H9 (cell line): Measurements from ENCODE around the gene LYRM2. TPM values are rescaled to one million over a fixed set of nuclear protein-coding genes. Genes with fewer than 3 reads are reported as not detected.

Experiments used
- DNase-seq: peaks from one replicate; pipeline ENCODE4 v3.0.0-alpha.2; 2017
- H2AFZ ChIP-seq: one replicate; pipeline ENCODE4 v1.6.1; 2013; ENCODE audit warnings: mild to moderate bottlenecking, low read length, control low read depth, moderate library complexity
- H2AK5ac ChIP-seq: 2 replicates; pipeline ENCODE4 v1.6.1; 2013; ENCODE audit warnings: low read length, control low read depth, mixed read lengths; ENCODE audit not compliant: insufficient read length
- H2BK120ac ChIP-seq: one replicate; pipeline ENCODE4 v1.6.1; 2013; ENCODE audit warnings: low read depth, mild to moderate bottlenecking, low read length, control low read depth, inconsistent platforms; ENCODE audit not compliant: poor library complexity, severe bottlenecking
- H2BK12ac ChIP-seq: 2 replicates; pipeline ENCODE4 v1.6.1; 2013; ENCODE audit warnings: low read length, control low read depth, mixed read lengths, low read depth; ENCODE audit not compliant: insufficient read length
- H2BK15ac ChIP-seq: 2 replicates; pipeline ENCODE4 v1.6.1; 2013; ENCODE audit warnings: low read depth, low read length, control low read depth
- H2BK20ac ChIP-seq: one replicate; pipeline ENCODE4 v1.6.1; 2013; ENCODE audit warnings: low read depth, mild to moderate bottlenecking, low read length, control low read depth, inconsistent platforms; ENCODE audit not compliant: poor library complexity, severe bottlenecking
- H2BK5ac ChIP-seq: 2 replicates; pipeline ENCODE4 v1.6.1; 2013; ENCODE audit warnings: low read length, control low read depth, mixed read lengths; ENCODE audit not compliant: insufficient read length
- H3K14ac ChIP-seq: 2 replicates; pipeline ENCODE4 v1.6.1; 2013; ENCODE audit warnings: low read length, control low read depth; ENCODE audit not compliant: insufficient read depth
- H3K18ac ChIP-seq: 2 replicates; pipeline ENCODE4 v1.6.1; 2013; ENCODE audit warnings: low read depth, mild to moderate bottlenecking, mixed read lengths, low read length, control low read depth; ENCODE audit not compliant: insufficient read length
- H3K23ac ChIP-seq: 2 replicates; pipeline ENCODE4 v1.6.1; 2013; ENCODE audit warnings: low read length, control low read depth, mixed read lengths, low read depth; ENCODE audit not compliant: insufficient read length
- H3K23me2 ChIP-seq: 2 replicates; pipeline ENCODE4 v1.6.1; 2013; ENCODE audit warnings: low read depth, mild to moderate bottlenecking, mixed read lengths, low read length, control low read depth; ENCODE audit not compliant: insufficient read length, poor library complexity, severe bottlenecking
- H3K27ac ChIP-seq: 2 replicates; pipeline ENCODE4 v1.5.1; 2013; ENCODE audit warnings: low read length, control low read depth, mixed read lengths, low read depth; ENCODE audit not compliant: insufficient read length
- H3K27me3 ChIP-seq: 2 replicates; pipeline ENCODE4 v1.6.1; 2013; ENCODE audit warnings: low read length, control low read depth, inconsistent platforms; ENCODE audit not compliant: insufficient read depth
- H3K4ac ChIP-seq: 2 replicates; pipeline ENCODE4 v1.6.1; 2013; ENCODE audit warnings: low read depth, mild to moderate bottlenecking, control low read depth, inconsistent platforms, low read length, moderate library complexity
- H3K4me1 ChIP-seq: 2 replicates; pipeline ENCODE4 v1.6.1; 2013; ENCODE audit warnings: low read length, control low read depth, inconsistent platforms; ENCODE audit not compliant: insufficient read depth
- H3K4me2 ChIP-seq: 2 replicates; pipeline ENCODE4 v1.6.1; 2013; ENCODE audit warnings: low read length, control low read depth, mixed read lengths; ENCODE audit not compliant: insufficient read length, insufficient read depth
- H3K56ac ChIP-seq: 2 replicates; pipeline ENCODE4 v1.6.1; 2013; ENCODE audit warnings: low read depth, mild to moderate bottlenecking, mixed read lengths, low read length, control low read depth; ENCODE audit not compliant: insufficient read length
- H3K79me1 ChIP-seq: 2 replicates; pipeline ENCODE4 v1.6.1; 2013; ENCODE audit warnings: low read depth, mild to moderate bottlenecking, moderate library complexity, low read length, control low read depth, inconsistent platforms; ENCODE audit not compliant: insufficient read depth, poor library complexity, severe bottlenecking
- H3K79me2 ChIP-seq: 2 replicates; pipeline ENCODE4 v1.6.1; 2013; ENCODE audit warnings: low read length, control low read depth, inconsistent platforms; ENCODE audit not compliant: insufficient read depth
- H3K9ac ChIP-seq: 2 replicates; pipeline ENCODE4 v1.6.1; 2013; ENCODE audit warnings: low read length, control low read depth, mixed read lengths; ENCODE audit not compliant: insufficient read length; ENCODE audit errors: extremely low read depth
- H3K9me3 ChIP-seq: one replicate; pipeline ENCODE4 v1.6.1; 2013; ENCODE audit warnings: low read depth, low read length, inconsistent platforms; ENCODE audit not compliant: control insufficient read depth
- H3T11ph ChIP-seq: one replicate; pipeline ENCODE4 v1.6.1; 2013; ENCODE audit warnings: mild to moderate bottlenecking, low read length, control low read depth, inconsistent platforms
- H4K20me1 ChIP-seq: one replicate; pipeline ENCODE4 v1.6.1; 2013; ENCODE audit not compliant: control insufficient read depth, insufficient read length, insufficient read depth
- H4K5ac ChIP-seq: 2 replicates; pipeline ENCODE4 v1.6.1; 2013; ENCODE audit warnings: low read depth, mild to moderate bottlenecking, mixed read lengths, low read length, control low read depth; ENCODE audit not compliant: insufficient read length
- H4K8ac ChIP-seq: replicated peaks from 2 replicates; pipeline ENCODE4 v1.6.1; 2013; ENCODE audit warnings: low read length, control low read depth, mixed read lengths, low read depth; ENCODE audit not compliant: insufficient read length
- H4K91ac ChIP-seq: 2 replicates; pipeline ENCODE4 v1.6.1; 2013; ENCODE audit warnings: low read depth, mild to moderate bottlenecking, moderate library complexity, mixed read lengths, low read length, control low read depth; ENCODE audit not compliant: insufficient read length
- H3K27ac Mint-ChIP-seq, 3 experiments: 2 replicates in 2 of 3; 3 replicates in 1 of 3; pipeline ENCODE4 v1.8.0; 2020 to 2021; ENCODE audit warnings: mixed read lengths in 3 of 3, mild to moderate bottlenecking in 1 of 3, moderate library complexity in 1 of 3
- H3K27me3 Mint-ChIP-seq: 2 replicates; pipeline ENCODE4 v1.8.0; 2021; ENCODE audit warnings: low read depth, mild to moderate bottlenecking, moderate library complexity, mixed read lengths
- H3K36me3 Mint-ChIP-seq, 3 experiments: 2 replicates in 2 of 3; 3 replicates in 1 of 3; pipeline ENCODE4 v1.8.0; 2020 to 2021; ENCODE audit warnings: low read depth in 3 of 3, mixed read lengths in 3 of 3; ENCODE audit not compliant: insufficient read depth in 1 of 3
- H3K4me1 Mint-ChIP-seq, 2 experiments: 2 replicates each; pipeline ENCODE4 v1.8.0; 2020; ENCODE audit warnings: mixed read lengths in 2 of 2
- H3K4me3 Mint-ChIP-seq, 2 experiments: 2 replicates in 1 of 2; 3 replicates in 1 of 2; pipeline ENCODE4 v1.8.0; 2020 to 2021; ENCODE audit warnings: mild to moderate bottlenecking in 2 of 2, mixed read lengths in 2 of 2, moderate library complexity in 1 of 2
- H3K9me3 Mint-ChIP-seq, 2 experiments: 2 replicates in 1 of 2; 3 replicates in 1 of 2; pipeline ENCODE4 v1.8.0; 2020; ENCODE audit warnings: mild to moderate bottlenecking in 2 of 2, mixed read lengths in 2 of 2, moderate library complexity in 1 of 2
- WGBS: extraction: QIAGEN DNeasy Blood & Tissue Kit; methylation state at CpG from one replicate; pipeline ENCODE4 v1.1.7; 2013; ENCODE audit warnings: missing lambda C conversion rate, low lambda C conversion rate, mixed read lengths; ENCODE audit not compliant: insufficient read length; ENCODE audit errors: extremely low coverage; 5-methylcytosine and 5-hydroxymethylcytosine counted together
- total RNA-seq: library from RNA; stranded (reverse); gene quantifications from 2 replicates; pipeline ENCODE4 v1.2.1, GENCODE V29; 2021
- TF ChIP-seq, protein P1 (sequence below): fragments of 200-600 bp; sonication (generic); conservative IDR thresholded peaks from 3 replicates; pipeline ENCODE4 v1.8.0; 2021; ENCODE audit warnings: antibody characterized with exemption, mild to moderate bottlenecking

LYRM2 gene
- total RNA-seq, 1 experiment from 2014 or later = 29.8 TPM

DNA sequence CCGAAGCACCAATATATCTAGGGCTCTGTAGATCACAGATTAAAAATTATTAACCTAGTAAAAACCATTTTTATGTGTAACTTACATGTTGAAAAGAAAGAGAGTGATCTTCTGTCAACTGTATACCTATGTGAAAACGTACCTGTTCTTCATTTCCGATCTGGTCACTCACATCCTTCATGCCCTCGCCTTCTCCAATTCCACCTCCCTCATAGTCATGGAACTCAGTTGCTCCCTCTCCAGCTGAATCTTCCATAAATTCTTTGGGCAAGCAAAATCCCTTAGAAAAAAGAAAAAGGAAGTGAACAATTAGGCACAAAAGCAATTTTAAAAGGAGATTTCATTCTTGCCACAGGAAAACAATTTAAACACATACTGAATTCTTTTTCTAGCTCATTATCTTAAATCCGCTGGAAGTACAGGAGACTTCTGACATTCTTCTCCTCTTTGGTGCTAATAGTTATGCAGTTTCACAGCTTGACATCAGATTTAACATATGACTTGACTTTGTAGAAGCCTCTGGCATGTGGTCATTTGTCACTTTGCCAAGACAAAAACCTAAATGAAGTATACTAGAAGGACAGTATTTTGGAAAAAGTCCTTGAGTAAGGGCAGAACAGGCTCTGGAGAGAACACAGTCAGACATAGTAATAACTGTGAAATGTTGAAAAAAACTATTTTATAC, 29.5 kb upstream of the LYRM2 start:
- Mint-ChIP-seq H3K27me3 (no peaks in the 10 kb centered on the region), H3K9me3 (no peaks in the 10 kb centered on the region), H3K4me3 (peak overlapping the region in 1 of 2 experiments; percentile 61; a peak in 3 of 5 replicates), H3K36me3 (peaks cover 60 to 81% (median 68%) of the 10 kb centered on the region in 3 experiments), H3K4me1 (peaks cover 25 to 32% of the 10 kb centered on the region in 2 experiments), H3K27ac (peak overlapping the region; percentile 3 to 91 (median 78); a peak in 6 of 7 replicates)
- Histone ChIP-seq H3K23ac (no peak overlapping the region), H3K79me1 (no peaks in the 10 kb centered on the region), H3K23me2 (no peaks in the 10 kb centered on the region), H3K9me3 (no peaks in the 10 kb centered on the region), H2BK120ac (no peak overlapping the region), H2AFZ (no peak overlapping the region), H2AK5ac (no peak overlapping the region), H4K20me1 (no peaks in the 10 kb centered on the region), H3K4me1 (peaks cover 8% of the 10 kb centered on the region), H3K4me2 (peak overlapping the region; percentile 21), H2BK12ac (no peak overlapping the region), H2BK20ac (no peak overlapping the region), H3T11ph (no peak overlapping the region), H4K91ac (no peak overlapping the region), H3K4ac (no peak overlapping the region), H4K8ac (no peak overlapping the region), H3K9ac (no peak overlapping the region), H3K14ac (no peak overlapping the region), H3K56ac (no peak overlapping the region), H2BK5ac (no peak overlapping the region), H3K27ac (peak overlapping the region; percentile 98), H3K27me3 (no peaks in the 10 kb centered on the region), H3K18ac (no peak overlapping the region), H2BK15ac (no peak overlapping the region), H3K79me2 (no peaks in the 10 kb centered on the region), H4K5ac (no peak overlapping the region)
- WGBS = no CpG with 5 or more reads among the region's 5 CpGs
- DNase-seq = no peak
- TF ChIP-seq, protein P1, sequence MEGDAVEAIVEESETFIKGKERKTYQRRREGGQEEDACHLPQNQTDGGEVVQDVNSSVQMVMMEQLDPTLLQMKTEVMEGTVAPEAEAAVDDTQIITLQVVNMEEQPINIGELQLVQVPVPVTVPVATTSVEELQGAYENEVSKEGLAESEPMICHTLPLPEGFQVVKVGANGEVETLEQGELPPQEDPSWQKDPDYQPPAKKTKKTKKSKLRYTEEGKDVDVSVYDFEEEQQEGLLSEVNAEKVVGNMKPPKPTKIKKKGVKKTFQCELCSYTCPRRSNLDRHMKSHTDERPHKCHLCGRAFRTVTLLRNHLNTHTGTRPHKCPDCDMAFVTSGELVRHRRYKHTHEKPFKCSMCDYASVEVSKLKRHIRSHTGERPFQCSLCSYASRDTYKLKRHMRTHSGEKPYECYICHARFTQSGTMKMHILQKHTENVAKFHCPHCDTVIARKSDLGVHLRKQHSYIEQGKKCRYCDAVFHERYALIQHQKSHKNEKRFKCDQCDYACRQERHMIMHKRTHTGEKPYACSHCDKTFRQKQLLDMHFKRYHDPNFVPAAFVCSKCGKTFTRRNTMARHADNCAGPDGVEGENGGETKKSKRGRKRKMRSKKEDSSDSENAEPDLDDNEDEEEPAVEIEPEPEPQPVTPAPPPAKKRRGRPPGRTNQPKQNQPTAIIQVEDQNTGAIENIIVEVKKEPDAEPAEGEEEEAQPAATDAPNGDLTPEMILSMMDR = no peak
